HepG2 (cell line): ENCODE measurements around the gene FHL3. TPM values are rescaled to one million over a fixed set of nuclear protein-coding genes. Genes with fewer than 3 reads are reported as not detected.

Source experiments
- CENPBD1 ChIP-seq: sonication (generic); formaldehyde crosslinking; IDR thresholded peaks from 2 replicates; pipeline ENCODE4 v1.8.0; 2022; ENCODE audit warnings: missing genetic modification reagents, low read depth, mild to moderate bottlenecking, borderline replicate concordance
- CHCHD3 ChIP-seq: sonication (generic); formaldehyde crosslinking; IDR thresholded peaks from 2 replicates; pipeline ENCODE4 v1.8.0; 2022; ENCODE audit warnings: mild to moderate bottlenecking, missing genetic modification reagents, moderate library complexity
- CTCF ChIP-seq: sonication (generic); formaldehyde crosslinking; IDR thresholded peaks from 2 replicates; pipeline ENCODE4 v1.5.0; 2020; ENCODE audit warnings: mild to moderate bottlenecking, missing genetic modification reagents, moderate library complexity
- FOSL1 ChIP-seq: sonication (generic); formaldehyde crosslinking; IDR thresholded peaks from 2 replicates; pipeline ENCODE4 v1.9.0; 2021; ENCODE audit warnings: missing genetic modification reagents, borderline replicate concordance
- GABPA ChIP-seq, 2 experiments: IDR thresholded peaks; 2 replicates each; pipeline ENCODE4 v1.6.1; 2011 to 2016; ENCODE audit warnings: low read depth in 2 of 2, low read length in 1 of 2, missing biosample characterization in 1 of 2, missing genetic modification characterization in 1 of 2
- IKZF4 ChIP-seq: sonication (generic); formaldehyde crosslinking; IDR thresholded peaks from 2 replicates; pipeline ENCODE4 v1.5.1; 2020; ENCODE audit warnings: borderline replicate concordance, mild to moderate bottlenecking, low read depth, missing genetic modification reagents; ENCODE audit errors: not compliant biosample characterization
- MED13 ChIP-seq: sonication (generic); formaldehyde crosslinking; IDR thresholded peaks from 2 replicates; pipeline ENCODE4 v1.5.0; 2020; ENCODE audit warnings: missing genetic modification reagents
- ZNF292 ChIP-seq: sonication (generic); formaldehyde crosslinking; IDR thresholded peaks from 2 replicates; pipeline ENCODE4 v1.8.1; 2022; ENCODE audit warnings: mild to moderate bottlenecking, low read depth, missing genetic modification reagents, borderline replicate concordance
- ZNF3 ChIP-seq: IDR thresholded peaks from 2 replicates; pipeline ENCODE4 v1.7.0; 2017; ENCODE audit warnings: inconsistent platforms
- ZNF773 ChIP-seq: sonication (generic); formaldehyde crosslinking; IDR thresholded peaks from 2 replicates; pipeline ENCODE4 v1.4.0; 2020; ENCODE audit warnings: missing genetic modification reagents, borderline replicate concordance
- polyA plus RNA-seq, 8 experiments: library from polyadenylated mRNA; depleted of rRNA in 3 of 8; stranded (reverse) in 7 of 8; unstranded in 1 of 8; fragments of >200 nt; fragmentation: Illumina TruSeq in 4 of 8; extraction: Trizol in 4 of 8; gene quantifications; 2 replicates each; pipeline versions ENCODE4 v1.2.1 to v1.2.3, GENCODE V29; 2011 to 2016; ENCODE audit warnings: low read depth in 4 of 8, missing spikeins in 1 of 8, mixed read lengths in 1 of 8; ENCODE audit not compliant: insufficient read depth in 1 of 8
- total RNA-seq, 5 experiments: library from RNA; depleted of rRNA; stranded (reverse); fragments of >200 nt; fragmentation: Illumina TruSeq; extraction: Trizol; gene quantifications; 2 replicates each; pipeline ENCODE4 v1.2.3, GENCODE V29; 2016; ENCODE audit warnings: low read depth in 1 of 5
- TF ChIP-seq, protein P1 (sequence below): sonication (generic); formaldehyde crosslinking; IDR thresholded peaks from 2 replicates; pipeline ENCODE4 v1.8.0; 2022; ENCODE audit warnings: missing genetic modification reagents, mild to moderate bottlenecking, moderate library complexity, borderline replicate concordance

The FHL3 gene
- total and polyA plus RNA-seq, 2 of the 13 experiments (the other 11 are each of a cell fraction or from before 2014, with no cell fraction given), result 2.8 to 6.6 TPM

GRCh38 chr1:38018864-38019343 lies 13.6 kb upstream of the FHL3 start (continued):
- TF ChIP-seq CENPBD1 (CRISPR knock-in tag) (no peak), ZNF3 (no peak), CTCF (CRISPR knock-in tag) (peak; percentile 55), CHCHD3 (CRISPR knock-in tag) (no peak), IKZF4 (CRISPR knock-in tag) (no peak), ZNF292 (CRISPR knock-in tag) (no peak), ZNF773 (CRISPR knock-in tag) (no peak), MED13 (CRISPR knock-in tag) (no peak), GABPA (IDR thresholded peaks at IDR 0.05; ENCODE audit: low read depth, low read length) (no peak), GABPA (CRISPR knock-in tag; IDR thresholded peaks at IDR 0.05; ENCODE audit: low read depth) (peak; percentile 44; the same call in 1 of the 2 replicates), FOSL1 (no peak)
- TF ChIP-seq, protein P1, sequence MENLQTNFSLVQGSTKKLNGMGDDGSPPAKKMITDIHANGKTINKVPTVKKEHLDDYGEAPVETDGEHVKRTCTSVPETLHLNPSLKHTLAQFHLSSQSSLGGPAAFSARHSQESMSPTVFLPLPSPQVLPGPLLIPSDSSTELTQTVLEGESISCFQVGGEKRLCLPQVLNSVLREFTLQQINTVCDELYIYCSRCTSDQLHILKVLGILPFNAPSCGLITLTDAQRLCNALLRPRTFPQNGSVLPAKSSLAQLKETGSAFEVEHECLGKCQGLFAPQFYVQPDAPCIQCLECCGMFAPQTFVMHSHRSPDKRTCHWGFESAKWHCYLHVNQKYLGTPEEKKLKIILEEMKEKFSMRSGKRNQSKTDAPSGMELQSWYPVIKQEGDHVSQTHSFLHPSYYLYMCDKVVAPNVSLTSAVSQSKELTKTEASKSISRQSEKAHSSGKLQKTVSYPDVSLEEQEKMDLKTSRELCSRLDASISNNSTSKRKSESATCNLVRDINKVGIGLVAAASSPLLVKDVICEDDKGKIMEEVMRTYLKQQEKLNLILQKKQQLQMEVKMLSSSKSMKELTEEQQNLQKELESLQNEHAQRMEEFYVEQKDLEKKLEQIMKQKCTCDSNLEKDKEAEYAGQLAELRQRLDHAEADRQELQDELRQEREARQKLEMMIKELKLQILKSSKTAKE (CRISPR knock-in tag), result no peak
